Motor neuron (in vitro differentiated cells): ENCODE data around the gene ANKMY1. TPM values are rescaled to one million over a fixed set of nuclear protein-coding genes. Genes with fewer than 3 reads are reported as not detected.

Experiments
- ATAC-seq, 8 experiments: fragments of 200-7000 bp; cut with Tn5 transposase; replicated peaks in 6 of 8; 2 replicates each; pipeline ENCODE4 v1.8.0; 2021; ENCODE audit warnings: mild to moderate bottlenecking in 8 of 8, moderate library complexity in 8 of 8
- H3K27ac ChIP-seq, 2 donors: fragments of 250-450 bp; sonication (Bioruptor Pico); 2 replicates each; pipeline ENCODE4 v1.9.0; 2021; ENCODE audit warnings: antibody characterized with exemption in 2 of 2, mild to moderate bottlenecking in 2 of 2, moderate library complexity in 1 of 2
- H3K4me1 ChIP-seq, 2 donors: fragments of 250-450 bp; sonication (Bioruptor Pico); replicated peaks in 1 of 2; 2 replicates each; pipeline ENCODE4 v1.6.1; 2021; ENCODE audit warnings: antibody characterized with exemption in 2 of 2, mild to moderate bottlenecking in 2 of 2, moderate library complexity in 1 of 2
- H3K4me3 ChIP-seq, 5 donors: fragments of 250-450 bp; sonication (Bioruptor Pico); 2 replicates each; pipeline ENCODE4 v1.9.0; 2021; ENCODE audit warnings: antibody characterized with exemption in 5 of 5, mild to moderate bottlenecking in 5 of 5, moderate library complexity in 4 of 5
- WGBS, 10 experiments: fragments of 450-650 bp; shearing (Covaris generic); methylation state at CpG; one replicate each; pipeline ENCODE4 v1.0.0; 2022; 5-methylcytosine and 5-hydroxymethylcytosine counted together
- in situ Hi-C, 9 experiments: fragments of 400-800 bp; cut with MboI; loops; one replicate each; pipeline ENCODE4 v1.15.0; 2021; ENCODE audit warnings: low sequenced_read_pairs in 9 of 9, low pct_unique_long_range_greater_than_20kb in 2 of 9; ENCODE audit not compliant: unreplicated experiment in 9 of 9
- total RNA-seq, 8 experiments: library from RNA; unstranded; fragments of 300-600 nt; gene quantifications; 2 replicates each; pipeline versions ENCODE4 v1.2.3 to v1.2.4, GENCODE V29; 2022

ANKMY1 gene
- total RNA-seq, 8 experiments from 2014 or later, result 4.9 to 27.3 (median 9.5) TPM

DNA sequence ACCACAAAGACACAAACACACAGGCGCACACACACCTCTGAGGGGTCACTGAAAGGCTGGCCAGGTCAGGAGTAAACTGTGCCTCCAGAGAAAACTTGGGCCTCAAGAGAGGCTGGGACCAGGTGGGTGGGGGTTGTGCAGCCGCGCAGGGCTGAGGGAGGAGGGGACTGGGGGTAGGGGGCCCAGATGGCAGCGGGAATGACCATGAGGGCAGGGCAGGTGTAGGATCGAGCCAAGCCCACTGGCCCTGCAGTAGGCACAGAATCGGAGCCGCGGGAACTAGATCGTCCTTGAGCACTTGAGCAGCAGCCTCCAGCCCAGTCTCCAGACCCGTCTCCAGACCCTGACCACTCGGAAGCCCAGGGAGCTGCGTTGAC is 36.8 kb downstream of the ANKMY1 start:
- Histone ChIP-seq H3K4me3 (no peak overlapping the region), H3K4me1 (peaks cover 0 to 2% of the 10 kb centered on the region in 2 donors), H3K27ac (no peak overlapping the region)
- no CpG with 5 or more reads among the region's 12 CpGs for WGBS, 10 experiments
- in situ Hi-C loops, result no loop called here
- no peak for ATAC-seq

DNA sequence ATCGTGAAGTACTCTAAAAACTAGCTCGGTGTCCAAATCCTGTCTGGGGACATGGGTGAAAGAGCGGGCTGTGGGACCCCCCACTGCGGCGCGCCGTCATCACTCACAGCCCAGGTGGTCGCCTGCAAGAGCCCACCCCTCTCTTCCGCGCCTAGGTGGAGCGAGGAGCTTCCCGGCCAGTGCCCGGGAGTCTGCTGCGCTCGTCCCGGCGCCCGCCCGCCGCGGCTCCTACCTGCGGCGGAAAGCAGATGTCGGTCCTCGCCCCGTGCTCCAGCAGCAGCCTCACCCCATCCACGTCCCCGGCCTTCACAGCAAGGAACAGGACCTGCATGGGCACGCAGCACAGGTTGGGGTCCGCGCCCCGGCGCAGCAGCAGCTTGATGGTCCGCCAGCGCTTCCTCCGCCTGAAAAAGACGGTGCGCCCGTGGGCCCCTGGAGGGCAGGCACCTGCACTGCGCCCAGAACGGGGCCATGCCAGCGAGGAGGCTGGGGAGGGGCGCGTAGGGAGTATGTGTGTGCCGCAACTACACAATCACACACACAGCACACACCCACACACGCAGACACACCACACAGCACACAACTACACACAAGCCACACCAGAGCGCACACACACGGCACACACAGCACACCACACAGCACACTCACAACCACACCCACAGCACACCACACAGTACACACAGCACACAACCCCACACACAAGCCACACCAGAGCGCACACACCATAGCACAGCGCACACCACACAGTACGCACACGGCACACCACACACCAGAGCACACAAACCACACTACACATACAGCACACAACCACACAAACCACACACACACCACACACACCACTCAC is 37.4 kb downstream of the ANKMY1 start:
- peak in 5 of 8 experiments; percentile 22 to 51 (median 26) for ATAC-seq
- 20 to 93% (median 33%) methylated on average over 2 to 32 of the region's 52 CpGs; no CpG with 5 or more reads in 6 of the 10 experiments for WGBS, 10 experiments
- no peak overlapping the region for H3K27ac ChIP-seq
- in situ Hi-C loops, result no loop called here
- peaks cover 0 to 2% of the 10 kb centered on the region in 2 donors for H3K4me1 ChIP-seq
- H3K4me3 ChIP-seq, result no peak overlapping the region

DNA sequence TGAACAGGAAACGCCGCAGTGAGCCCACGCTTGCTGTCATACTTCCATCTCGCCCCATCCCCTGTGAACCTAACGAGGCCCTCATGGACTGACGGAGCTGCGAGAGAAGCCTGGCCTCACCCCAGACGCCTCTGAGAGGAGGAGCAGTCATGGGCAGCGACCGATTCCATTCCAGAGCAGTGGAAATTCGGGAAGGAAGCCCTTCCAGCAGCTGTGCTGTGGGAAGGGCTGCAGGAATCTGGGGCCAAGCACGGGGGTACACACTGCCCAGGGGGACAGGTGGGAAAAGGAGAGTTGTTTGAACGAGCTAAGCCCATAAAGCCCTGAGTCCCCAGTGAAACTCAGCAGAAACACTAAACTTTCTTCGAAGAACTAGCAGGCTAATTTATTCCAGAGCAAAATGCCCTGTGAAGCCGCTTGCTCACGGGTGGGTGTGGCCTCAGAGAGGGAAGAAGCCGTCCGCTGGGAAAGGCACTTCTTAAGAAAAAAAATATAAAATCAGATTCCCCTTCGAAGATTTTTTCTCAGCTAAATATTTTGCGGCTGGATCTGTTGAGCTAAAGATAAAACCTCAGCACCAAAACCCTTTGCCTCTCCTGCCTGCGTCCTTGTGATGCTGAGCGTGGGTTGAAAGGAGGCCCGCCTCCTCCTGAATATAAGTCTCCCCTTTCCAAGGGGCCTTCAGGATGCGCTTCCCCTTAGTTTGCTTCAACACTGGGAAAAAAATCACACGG is 38.2 kb downstream of the ANKMY1 start:
- in situ Hi-C loops, result no loop called here
- 0 to 60% (median 46%) methylated on average over 2 to 20 of the region's 25 CpGs for WGBS, 10 experiments
- Histone ChIP-seq H3K4me3 (no peak overlapping the region), H3K27ac (no peak overlapping the region), H3K4me1 (peaks cover 0 to 2% of the 10 kb centered on the region in 2 donors)
- peak in 2 of 8 experiments; percentile 78 to 84 for ATAC-seq

DNA sequence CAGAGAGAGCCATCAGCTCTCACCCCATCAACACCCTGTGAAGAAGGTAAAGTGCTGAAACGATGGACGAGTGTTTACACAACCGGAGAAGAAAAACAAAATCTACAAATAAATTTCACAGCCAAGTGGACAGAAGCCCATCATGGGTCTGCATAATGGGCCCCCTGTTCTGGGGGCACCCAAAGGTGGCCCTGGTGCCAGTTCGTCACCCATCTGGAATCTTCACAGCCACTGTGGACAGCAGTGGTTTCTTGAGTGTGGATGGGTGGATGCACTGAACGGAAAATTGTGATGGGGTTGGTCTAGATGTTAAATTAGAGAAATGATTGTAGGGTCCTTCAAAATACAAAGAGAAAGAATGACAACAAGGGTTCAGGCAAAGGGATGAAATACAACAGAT is 38.8 kb downstream of the ANKMY1 start:
- H3K4me3 ChIP-seq, result no peak overlapping the region
- in situ Hi-C loops, result no loop called here
- H3K27ac ChIP-seq, result no peak overlapping the region
- peaks cover 0 to 5% of the 10 kb centered on the region in 2 donors for H3K4me1 ChIP-seq
- WGBS, 10 experiments, result 60 to 97% (median 90%) methylated on average over 1 to 5 of the region's 5 CpGs; no CpG with 5 or more reads in 4 of the 10 experiments
- no peak for ATAC-seq

DNA sequence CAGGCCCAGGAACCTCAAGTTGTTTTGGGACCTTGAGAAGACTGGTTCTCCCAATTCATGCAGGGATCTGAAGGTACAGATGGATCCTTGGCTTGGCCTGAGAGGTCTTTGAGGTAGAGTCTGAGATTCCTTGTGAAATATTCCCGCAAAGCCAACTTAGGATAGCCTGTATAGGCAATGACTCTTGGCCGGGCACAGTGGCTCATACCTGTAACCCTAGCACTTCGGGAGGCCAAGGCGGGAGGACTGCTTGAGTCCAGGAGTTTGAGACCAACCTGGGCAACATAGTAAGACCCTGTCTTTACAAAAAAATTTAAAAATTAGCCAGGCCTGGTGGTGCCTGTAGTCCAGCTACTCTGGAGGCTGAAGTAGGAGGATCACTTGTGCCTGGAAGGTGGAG is 40.4 kb downstream of the ANKMY1 start:
- WGBS, 10 experiments, result 40 to 100% (median 80%) methylated on average over 1 to 4 of the region's 4 CpGs; no CpG with 5 or more reads in 3 of the 10 experiments
- ATAC-seq, result no peak
- in situ Hi-C loops, result no loop called here

DNA sequence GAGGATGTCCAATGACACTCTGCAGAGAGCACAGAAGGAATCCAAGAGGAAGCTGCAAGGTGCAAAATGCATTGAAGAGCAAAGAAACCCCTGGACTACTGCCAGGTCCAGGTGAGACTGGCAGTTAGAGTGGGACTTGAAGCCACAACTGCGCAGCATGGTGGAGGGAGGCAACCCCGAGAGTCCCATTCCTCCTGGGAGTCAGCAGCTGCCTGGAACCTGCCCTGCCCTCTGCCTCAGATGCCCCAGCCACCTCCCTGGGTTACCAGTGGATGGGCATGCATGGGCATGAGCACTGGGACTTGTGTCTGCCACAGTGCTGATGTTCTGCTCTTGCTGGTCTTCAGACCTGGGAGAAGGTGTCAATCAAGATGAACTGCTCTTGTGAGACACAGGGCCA is 43.2 kb downstream of the ANKMY1 start:
- peaks cover 0 to 7% of the 10 kb centered on the region in 2 donors for H3K4me1 ChIP-seq
- in situ Hi-C loops, result no loop called here
- no peak overlapping the region for H3K4me3 ChIP-seq
- H3K27ac ChIP-seq, result no peak overlapping the region
- 92 to 100% (median 100%) methylated on average over 1 to 2 of the region's 2 CpGs; no CpG with 5 or more reads in 6 of the 10 experiments for WGBS, 10 experiments
- no peak for ATAC-seq

More for the DNA sequence above, 40.4 kb downstream of the ANKMY1 start:
- no peak overlapping the region for H3K27ac ChIP-seq
- no peak overlapping the region for H3K4me3 ChIP-seq
- peaks cover 0 to 7% of the 10 kb centered on the region in 2 donors for H3K4me1 ChIP-seq

DNA sequence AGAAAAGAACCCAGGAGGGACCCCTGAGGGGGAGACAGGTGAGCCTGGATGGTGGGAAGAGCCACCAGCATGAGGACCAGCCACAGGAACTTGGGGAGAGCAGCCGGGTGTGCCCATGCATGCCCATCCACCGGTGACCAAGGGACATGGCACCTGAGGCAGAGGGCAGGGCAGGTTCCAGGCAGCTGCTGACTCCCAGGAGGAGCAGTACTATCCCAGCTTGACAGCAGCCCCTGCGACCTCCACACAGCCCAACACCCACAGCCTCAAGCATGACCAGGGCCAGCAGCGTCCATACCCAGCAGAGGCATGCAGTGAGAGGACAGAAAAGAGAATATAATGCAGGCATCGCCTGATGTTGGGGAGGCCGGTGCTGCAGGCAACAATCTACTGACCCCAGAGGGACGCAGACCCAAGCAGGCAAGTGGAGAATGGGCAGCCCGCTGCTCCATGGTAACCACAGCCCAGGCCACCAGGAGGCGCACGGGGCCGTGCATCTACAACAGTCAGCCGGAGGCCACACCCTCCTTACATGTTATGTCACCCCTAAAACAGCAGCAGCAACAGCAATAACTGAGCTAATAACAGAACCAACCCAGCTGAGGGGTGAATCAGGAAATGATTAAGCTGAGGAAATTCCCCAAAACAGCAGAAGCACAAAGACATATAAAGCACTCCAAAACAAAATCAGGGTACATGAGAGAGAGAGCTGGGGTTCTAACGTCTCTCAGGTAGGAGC is 44.1 kb downstream of the ANKMY1 start:
- no peak overlapping the region for H3K27ac ChIP-seq
- peak; percentile 91 to 100 (median 98) for ATAC-seq
- WGBS, 10 experiments, result 0 to 40% (median 22%) methylated on average over 1 to 11 of the region's 13 CpGs; no CpG with 5 or more reads in 5 of the 10 experiments
- in situ Hi-C loops, result no loop called here
- no peak overlapping the region for H3K4me3 ChIP-seq
- H3K4me1 ChIP-seq, result peaks cover 0 to 4% of the 10 kb centered on the region in 2 donors

DNA sequence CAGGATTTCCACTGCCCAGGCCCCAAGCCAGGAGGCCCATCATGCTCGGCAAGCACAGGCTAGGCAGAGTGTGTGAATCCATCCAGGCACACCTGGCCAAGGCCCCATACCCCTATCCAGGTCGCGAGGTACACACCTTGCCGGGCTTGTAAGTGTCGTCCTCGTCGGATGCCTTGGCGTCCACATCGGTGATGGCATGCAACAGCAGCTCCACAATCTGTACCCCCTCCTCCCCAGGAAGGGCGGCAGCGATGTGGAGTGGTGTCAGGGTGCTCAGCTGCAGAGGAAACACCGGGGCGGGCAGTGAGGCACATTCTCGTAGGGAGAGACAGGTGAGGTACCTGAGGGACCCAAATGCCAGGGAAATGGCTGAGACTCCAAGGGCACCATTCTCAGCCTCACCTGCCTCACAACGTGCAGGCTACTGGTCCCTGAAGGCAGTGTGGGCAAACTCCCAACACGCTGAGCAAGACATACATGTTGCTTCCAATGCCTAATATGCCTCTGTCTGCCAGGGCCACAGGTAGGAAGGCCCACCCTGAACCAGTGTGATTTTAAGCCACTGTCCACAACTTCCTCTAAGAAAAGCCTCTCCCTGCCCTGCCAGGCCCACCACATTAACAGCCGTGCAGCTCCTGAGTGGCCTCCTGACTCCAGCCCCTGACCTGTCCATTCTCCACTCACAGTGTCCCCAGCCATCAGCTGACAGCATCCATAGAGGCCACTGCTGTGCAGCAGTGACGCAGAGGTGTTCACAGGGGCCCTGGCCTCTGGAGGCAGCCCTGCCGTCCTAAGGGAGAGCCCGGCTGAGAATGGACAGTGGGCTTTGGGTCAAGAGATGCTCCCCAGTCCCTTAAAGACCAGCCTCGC is 44.9 kb downstream of the ANKMY1 start:
- WGBS, 10 experiments, result 78 to 100% (median 86%) methylated on average over 1 to 8 of the region's 21 CpGs; no CpG with 5 or more reads in 5 of the 10 experiments
- no peak overlapping the region for H3K4me3 ChIP-seq
- H3K4me1 ChIP-seq, result peaks cover 0 to 4% of the 10 kb centered on the region in 2 donors
- in situ Hi-C loops, result no loop called here
- no peak overlapping the region for H3K27ac ChIP-seq
- no peak for ATAC-seq

DNA sequence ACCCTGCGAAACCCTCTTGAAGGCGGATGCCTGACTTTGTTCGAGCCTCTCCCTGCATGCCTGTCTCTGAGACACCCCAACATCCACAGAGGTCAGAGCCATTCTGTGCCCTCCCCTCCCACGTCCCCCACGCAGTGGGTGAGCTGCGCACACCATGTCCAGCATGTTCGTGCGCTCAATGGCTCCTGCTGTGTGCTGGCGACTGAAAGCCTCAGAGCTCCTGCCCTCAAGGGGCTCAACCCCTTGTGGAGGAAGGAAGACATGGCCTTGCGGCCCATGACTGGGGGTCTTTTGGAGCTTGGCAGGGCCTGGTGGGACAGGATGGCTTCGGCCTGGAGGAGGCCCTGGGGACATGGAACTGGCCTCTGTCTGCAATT is 45.7 kb downstream of the ANKMY1 start:
- no peak for ATAC-seq
- H3K4me3 ChIP-seq, result no peak overlapping the region
- 90 to 100% (median 100%) methylated on average over 2 to 4 of the region's 11 CpGs; no CpG with 5 or more reads in 5 of the 10 experiments for WGBS, 10 experiments
- no peak overlapping the region for H3K27ac ChIP-seq
- in situ Hi-C loops, result no loop called here
- peaks cover 0 to 4% of the 10 kb centered on the region in 2 donors for H3K4me1 ChIP-seq

DNA sequence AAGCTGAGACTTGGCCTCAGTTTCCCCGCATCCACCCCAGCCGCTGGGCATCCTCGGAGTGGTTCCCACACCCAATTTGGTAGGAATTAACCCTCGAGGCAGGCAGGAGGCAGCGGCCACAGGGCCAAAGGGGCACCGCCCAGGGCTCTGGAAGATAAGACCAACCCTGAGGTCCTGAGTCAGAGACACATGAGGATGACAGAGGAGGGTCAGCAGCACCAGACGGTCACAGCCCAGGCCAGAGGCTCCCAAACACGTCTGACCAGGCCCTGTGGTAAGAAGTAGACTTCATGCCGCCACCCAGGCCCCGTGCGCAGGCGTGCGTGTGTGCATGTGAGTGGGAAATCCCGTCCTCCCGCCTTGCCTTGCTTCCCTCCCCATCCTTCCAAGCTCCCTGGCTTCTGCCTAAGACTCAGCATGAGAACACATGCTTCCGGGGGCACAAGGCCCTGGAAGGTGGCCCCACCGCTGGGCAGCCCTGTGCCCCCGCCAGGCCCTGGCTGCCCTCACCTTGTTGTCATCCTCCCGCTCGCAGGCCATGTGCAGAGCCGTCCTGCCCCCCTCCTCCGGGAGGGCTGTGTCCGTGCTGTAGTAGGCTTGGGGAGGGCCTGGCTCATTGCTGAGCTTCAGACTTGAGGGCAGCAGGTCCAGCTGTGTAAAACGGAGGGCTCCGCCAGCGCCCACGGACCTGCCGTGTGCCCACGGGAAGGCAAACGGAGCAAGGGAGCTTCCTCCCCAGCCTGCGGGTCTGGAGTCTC is 46.3 kb downstream of the ANKMY1 start:
- no peak overlapping the region for H3K27ac ChIP-seq
- in situ Hi-C loops, result no loop called here
- ATAC-seq, result no peak
- no peak overlapping the region for H3K4me3 ChIP-seq
- WGBS, 10 experiments, result 70 to 100% (median 88%) methylated on average over 1 to 7 of the region's 31 CpGs; no CpG with 5 or more reads in 4 of the 10 experiments
- peaks cover 0 to 4% of the 10 kb centered on the region in 2 donors for H3K4me1 ChIP-seq

DNA sequence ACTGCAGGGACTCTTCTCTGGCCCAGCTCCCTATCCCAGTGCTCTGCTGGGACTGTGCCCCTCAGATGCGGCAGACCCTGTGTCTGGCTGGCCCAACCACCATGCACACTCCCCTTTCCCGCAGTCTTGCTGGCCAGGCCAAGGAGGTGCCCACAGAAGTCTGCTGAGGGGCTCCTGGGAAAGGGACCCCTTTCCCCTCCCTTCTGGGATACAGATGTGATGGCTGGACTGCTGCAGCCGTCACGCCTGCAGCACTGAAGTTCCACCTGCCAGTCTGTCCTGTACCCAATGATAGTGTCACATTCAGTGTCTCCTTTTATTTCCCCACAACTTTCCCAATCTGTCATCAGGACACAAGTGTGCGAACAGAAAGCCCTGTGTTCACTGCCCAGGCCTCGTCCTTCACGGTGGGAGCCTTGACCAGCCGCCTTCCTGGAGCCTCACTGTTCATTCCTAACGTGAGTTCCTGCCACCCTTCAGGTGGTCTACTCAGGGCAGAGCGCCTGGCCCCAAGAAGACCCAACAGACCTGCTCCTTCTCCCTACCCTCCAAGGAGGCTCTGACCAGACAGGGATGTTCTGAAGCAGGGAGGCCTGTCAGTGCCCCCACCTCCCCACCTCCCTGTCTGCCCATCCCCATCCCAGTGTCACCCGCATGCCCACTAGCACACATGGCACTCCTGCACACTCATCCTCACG is 47.1 kb downstream of the ANKMY1 start:
- no peak for ATAC-seq
- 100% methylated on average over 2 of the region's 12 CpGs; no CpG with 5 or more reads in 9 of the 10 experiments for WGBS, 10 experiments
- in situ Hi-C loops, result no loop called here
- Histone ChIP-seq H3K4me1 (peaks cover 0 to 4% of the 10 kb centered on the region in 2 donors), H3K4me3 (no peak overlapping the region), H3K27ac (no peak overlapping the region)
